PFSK-1 (cell line): ENCODE measurements around the gene GSK3B.

Source experiments
- FOXP2 ChIP-seq: optimal IDR thresholded peaks from 2 replicates; pipeline ENCODE3; 2011; ENCODE audit warnings: borderline replicate concordance, control low read depth, inconsistent platforms; ENCODE audit not compliant: insufficient read depth; ENCODE audit errors: extremely low read length, extremely low read depth
- POLR2AphosphoS5 ChIP-seq: IDR thresholded peaks from 2 replicates; pipeline ENCODE4 v1.6.1; 2012; ENCODE audit warnings: low read depth, mild to moderate bottlenecking, control low read depth, low read length, moderate library complexity
- SIN3A ChIP-seq: IDR thresholded peaks from 2 replicates; pipeline ENCODE4 v1.6.1; 2012; ENCODE audit warnings: mild to moderate bottlenecking, low read length, moderate library complexity, borderline replicate concordance; ENCODE audit not compliant: insufficient read depth
- TAF1 ChIP-seq: IDR thresholded peaks from 2 replicates; pipeline ENCODE4 v1.6.1; 2012; ENCODE audit warnings: low read length, control low read depth, borderline replicate concordance; ENCODE audit not compliant: insufficient read depth
- TF ChIP-seq, protein P1 (sequence below), 2 experiments: IDR thresholded peaks; 2 replicates each; pipeline versions ENCODE4 v1.6.1 to v1.8.0; 2011 to 2012; ENCODE audit warnings: low read depth in 2 of 2, low read length in 2 of 2, control low read depth in 1 of 2, inconsistent platforms in 1 of 2, mild to moderate bottlenecking in 1 of 2, moderate library complexity in 1 of 2; ENCODE audit not compliant: insufficient read depth in 1 of 2

GSK3B gene

DNA sequence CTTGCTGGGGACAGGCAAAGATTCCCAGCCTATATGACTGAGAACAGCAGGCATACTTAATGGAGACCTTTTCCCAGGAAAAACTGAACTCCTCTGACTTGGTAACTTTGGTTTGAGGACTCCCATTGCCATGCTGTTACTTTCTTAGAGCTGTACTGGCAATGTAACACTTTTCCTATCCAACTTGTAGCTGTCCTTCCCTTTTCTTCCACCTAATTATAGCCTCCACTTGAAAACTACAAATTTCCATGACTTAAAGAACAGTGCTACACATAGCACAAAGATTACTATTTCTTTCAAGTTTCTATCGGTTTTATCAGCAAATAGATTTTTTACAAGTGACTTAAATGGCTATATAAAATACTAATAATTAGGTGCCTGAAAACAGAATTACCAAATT, 116.9 kb downstream of the GSK3B start:
- TF ChIP-seq FOXP2 (no peak), TAF1 (no peak), SIN3A (no peak), POLR2AphosphoS5 (no peak)
- TF ChIP-seq, protein P1, sequence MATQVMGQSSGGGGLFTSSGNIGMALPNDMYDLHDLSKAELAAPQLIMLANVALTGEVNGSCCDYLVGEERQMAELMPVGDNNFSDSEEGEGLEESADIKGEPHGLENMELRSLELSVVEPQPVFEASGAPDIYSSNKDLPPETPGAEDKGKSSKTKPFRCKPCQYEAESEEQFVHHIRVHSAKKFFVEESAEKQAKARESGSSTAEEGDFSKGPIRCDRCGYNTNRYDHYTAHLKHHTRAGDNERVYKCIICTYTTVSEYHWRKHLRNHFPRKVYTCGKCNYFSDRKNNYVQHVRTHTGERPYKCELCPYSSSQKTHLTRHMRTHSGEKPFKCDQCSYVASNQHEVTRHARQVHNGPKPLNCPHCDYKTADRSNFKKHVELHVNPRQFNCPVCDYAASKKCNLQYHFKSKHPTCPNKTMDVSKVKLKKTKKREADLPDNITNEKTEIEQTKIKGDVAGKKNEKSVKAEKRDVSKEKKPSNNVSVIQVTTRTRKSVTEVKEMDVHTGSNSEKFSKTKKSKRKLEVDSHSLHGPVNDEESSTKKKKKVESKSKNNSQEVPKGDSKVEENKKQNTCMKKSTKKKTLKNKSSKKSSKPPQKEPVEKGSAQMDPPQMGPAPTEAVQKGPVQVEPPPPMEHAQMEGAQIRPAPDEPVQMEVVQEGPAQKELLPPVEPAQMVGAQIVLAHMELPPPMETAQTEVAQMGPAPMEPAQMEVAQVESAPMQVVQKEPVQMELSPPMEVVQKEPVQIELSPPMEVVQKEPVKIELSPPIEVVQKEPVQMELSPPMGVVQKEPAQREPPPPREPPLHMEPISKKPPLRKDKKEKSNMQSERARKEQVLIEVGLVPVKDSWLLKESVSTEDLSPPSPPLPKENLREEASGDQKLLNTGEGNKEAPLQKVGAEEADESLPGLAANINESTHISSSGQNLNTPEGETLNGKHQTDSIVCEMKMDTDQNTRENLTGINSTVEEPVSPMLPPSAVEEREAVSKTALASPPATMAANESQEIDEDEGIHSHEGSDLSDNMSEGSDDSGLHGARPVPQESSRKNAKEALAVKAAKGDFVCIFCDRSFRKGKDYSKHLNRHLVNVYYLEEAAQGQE (IDR thresholded peaks at IDR 0.05; ENCODE audit: insufficient read depth in 1 of 2, low read depth in 2 of 2, low read length in 2 of 2): no peak

DNA sequence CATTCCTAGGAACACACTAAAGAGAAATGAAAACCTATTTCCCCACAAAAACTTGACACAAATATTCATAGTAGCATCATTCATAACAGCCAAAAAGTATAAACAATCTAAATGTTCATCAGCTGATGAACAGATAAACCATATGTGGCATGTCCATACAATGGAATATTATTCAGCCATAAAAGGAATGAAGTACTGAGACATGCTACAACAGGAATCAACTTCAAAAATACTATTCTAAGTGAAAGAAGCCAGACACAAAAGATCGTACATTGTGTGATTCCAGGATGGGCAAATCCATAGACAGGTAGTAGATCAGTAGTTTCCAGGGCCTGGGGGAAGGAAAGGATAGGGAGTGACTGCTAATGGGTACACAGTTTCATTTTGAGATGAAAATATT, 118.0 kb downstream of the GSK3B start:
- TF ChIP-seq, protein P1 (IDR thresholded peaks at IDR 0.05; ENCODE audit: insufficient read depth in 1 of 2, low read depth in 2 of 2, low read length in 2 of 2): no peak
- TF ChIP-seq SIN3A: no peak
- no peak for TF ChIP-seq TAF1

DNA sequence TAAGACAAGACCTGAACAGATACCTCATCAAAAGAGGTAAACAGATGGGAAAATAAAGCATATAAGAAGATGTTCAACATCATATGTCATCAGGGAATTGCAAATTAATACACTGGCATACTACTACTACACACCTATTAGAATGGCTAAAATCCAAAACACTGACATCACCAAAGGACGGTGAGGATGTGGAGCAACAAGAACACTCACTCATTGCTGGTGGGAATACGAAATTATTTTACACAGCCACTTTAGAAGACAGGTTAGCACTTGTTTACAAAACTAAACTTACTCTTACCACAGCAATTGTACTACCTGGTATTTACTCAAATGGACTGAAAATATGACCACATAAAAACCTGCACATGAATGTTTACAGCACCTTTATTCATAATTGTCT, 119.6 kb downstream of the GSK3B start:
- TF ChIP-seq FOXP2: no peak
- no peak for TF ChIP-seq SIN3A
- TF ChIP-seq TAF1: no peak
- TF ChIP-seq, protein P1 (IDR thresholded peaks at IDR 0.05; ENCODE audit: insufficient read depth in 1 of 2, low read depth in 2 of 2, low read length in 2 of 2): no peak

- no peak for TF ChIP-seq TAF1
- TF ChIP-seq, protein P1 (IDR thresholded peaks at IDR 0.05; ENCODE audit: insufficient read depth in 1 of 2, low read depth in 2 of 2, low read length in 2 of 2): no peak
- TF ChIP-seq POLR2AphosphoS5: no peak
- TF ChIP-seq SIN3A: no peak
- TF ChIP-seq FOXP2: no peak
Measured at GRCh38 chr3:119973018-119973646, 121.1 kb downstream of the GSK3B start.

GRCh38 chr3:119969759-119970158, 124.5 kb downstream of the GSK3B start:
- no peak for TF ChIP-seq TAF1
- no peak for TF ChIP-seq SIN3A
- no peak for TF ChIP-seq POLR2AphosphoS5
- TF ChIP-seq, protein P1 (IDR thresholded peaks at IDR 0.05; ENCODE audit: insufficient read depth in 1 of 2, low read depth in 2 of 2, low read length in 2 of 2): no peak
- no peak for TF ChIP-seq FOXP2
